NCI-H460 (cell line): Measurements from ENCODE around the gene SRRD. TPM values are rescaled to one million over a fixed set of nuclear protein-coding genes. Genes with fewer than 3 reads are reported as not detected.

ENCODE experiments used
- DNase-seq: peaks from one replicate; pipeline ENCODE4 v3.0.0-alpha.2; 2016; ENCODE audit warnings: low read depth; ENCODE audit errors: extremely low read depth
- total RNA-seq: library from RNA; depleted of rRNA; stranded (reverse); fragments of >200 nt; shearing (Covaris generic); gene quantifications from 2 replicates; pipeline ENCODE4 v1.2.3, GENCODE V29; 2014

SRRD gene
- total RNA-seq, 1 experiment from 2014 or later: 20.2 TPM

GRCh38 chr22:26480611-26480932, 3.1 kb upstream of the SRRD start:
- no peak for DNase-seq

- no peak for DNase-seq
Measured at GRCh38 chr22:26481112-26481693, 2.5 kb upstream of the SRRD start.

GRCh38 chr22:26481694-26482093, 2.0 kb upstream of the SRRD start:
- DNase-seq: no peak

- no peak for DNase-seq
Measured at GRCh38 chr22:26482161-26482560, 1.5 kb upstream of the SRRD start.

- DNase-seq: no peak
Measured at GRCh38 chr22:26483043-26483438, 636 bp upstream of the SRRD start.

GRCh38 chr22:26484360-26484706, 656 bp downstream of the SRRD start:
- DNase-seq: no peak

GRCh38 chr22:26485013-26485412, 1.3 kb downstream of the SRRD start:
- no peak for DNase-seq

GRCh38 chr22:26485806-26486390, 2.2 kb downstream of the SRRD start:
- no peak for DNase-seq

- DNase-seq: no peak
Measured at GRCh38 chr22:26486394-26486793, 2.7 kb downstream of the SRRD start.

GRCh38 chr22:26487996-26488395, 4.3 kb downstream of the SRRD start:
- no peak for DNase-seq

GRCh38 chr22:26489447-26490036, 5.9 kb downstream of the SRRD start:
- DNase-seq: no peak

- no peak for DNase-seq
Measured at GRCh38 chr22:26492220-26492619, 8.5 kb downstream of the SRRD start.

GRCh38 chr22:26494506-26494905, 10.8 kb downstream of the SRRD start:
- DNase-seq: no peak

GRCh38 chr22:26496456-26496855, 12.8 kb downstream of the SRRD start:
- DNase-seq: no peak

GRCh38 chr22:26499188-26499703, 15.6 kb downstream of the SRRD start:
- DNase-seq: no peak

GRCh38 chr22:26501996-26502395, 18.3 kb downstream of the SRRD start:
- DNase-seq: no peak

- DNase-seq: no peak
Measured at GRCh38 chr22:26502688-26503561, 19.2 kb downstream of the SRRD start.

- no peak for DNase-seq
Measured at GRCh38 chr22:26503758-26504157, 20.1 kb downstream of the SRRD start.

GRCh38 chr22:26508148-26508547, 24.5 kb downstream of the SRRD start:
- DNase-seq: no peak

GRCh38 chr22:26512149-26512793, 28.6 kb downstream of the SRRD start, which contains the start of gene TFIP11:
TFIP11 (minus strand) TSS chr22:26512473; CDS start chr22:26510272, 2,201 bp downstream.
- peak; percentile 83 for DNase-seq

- DNase-seq: no peak
Measured at GRCh38 chr22:26513838-26514237, 30.2 kb downstream of the SRRD start.
